Liver (tissue), 9 donors: ENCODE data around the gene NELL1. TPM values are rescaled to one million over a fixed set of nuclear protein-coding genes. Genes with fewer than 3 reads are reported as not detected.

ENCODE experiments used
- DNase-seq: peaks from one replicate; pipeline ENCODE4 v3.0.0-alpha.2; 2017; ENCODE audit warnings: low spot score
- H3K27ac ChIP-seq, 2 donors: one replicate each; pipeline ENCODE4 v1.7.0; 2013; ENCODE audit warnings: inconsistent platforms in 2 of 2, low read length in 2 of 2, control low read depth in 1 of 2, low read depth in 1 of 2, mild to moderate bottlenecking in 1 of 2
- H3K27me3 ChIP-seq, 4 donors: one replicate each; pipeline versions ENCODE4 v1.6.1 to v1.7.0; 2013; ENCODE audit warnings: low read length in 3 of 4, inconsistent platforms in 1 of 4, mild to moderate bottlenecking in 1 of 4, moderate library complexity in 1 of 4; ENCODE audit not compliant: control insufficient read depth in 4 of 4, insufficient read depth in 4 of 4
- H3K36me3 ChIP-seq, 4 donors: one replicate each; pipeline versions ENCODE4 v1.6.1 to v1.7.0; 2013; ENCODE audit warnings: low read length in 3 of 4, mild to moderate bottlenecking in 3 of 4, low read depth in 1 of 4, moderate library complexity in 1 of 4; ENCODE audit not compliant: control insufficient read depth in 4 of 4, insufficient read depth in 3 of 4
- H3K4me1 ChIP-seq, 4 donors: one replicate each; pipeline versions ENCODE4 v1.6.1 to v1.7.0; 2013; ENCODE audit warnings: low read length in 3 of 4, mild to moderate bottlenecking in 3 of 4, moderate library complexity in 1 of 4; ENCODE audit not compliant: control insufficient read depth in 4 of 4, insufficient read depth in 4 of 4
- H3K4me3 ChIP-seq, 3 donors: one replicate each; pipeline versions ENCODE4 v1.6.1 to v1.7.0; 2013; ENCODE audit warnings: low read length in 3 of 3, control low read depth in 1 of 3, low read depth in 1 of 3, mild to moderate bottlenecking in 1 of 3
- H3K9ac ChIP-seq, 2 donors: one replicate each; pipeline ENCODE4 v1.7.0; 2013; ENCODE audit warnings: low read length in 2 of 2, mild to moderate bottlenecking in 2 of 2, moderate library complexity in 2 of 2, control low read depth in 1 of 2, low read depth in 1 of 2
- H3K9me3 ChIP-seq, 4 donors: one replicate each; pipeline versions ENCODE4 v1.6.1 to v1.7.0; 2013; ENCODE audit warnings: low read length in 3 of 4; ENCODE audit not compliant: control insufficient read depth in 4 of 4
- EGR1 ChIP-seq, 2 donors: IDR thresholded peaks; 2 replicates each; pipeline ENCODE4 v1.6.1; 2016 to 2018; ENCODE audit warnings: antibody characterized with exemption in 2 of 2, low read depth in 2 of 2
- FOXA1 ChIP-seq: IDR thresholded peaks from 2 replicates; pipeline ENCODE4 v1.6.1; 2016; ENCODE audit warnings: antibody characterized with exemption
- FOXA2 ChIP-seq: IDR thresholded peaks from 2 replicates; pipeline ENCODE4 v1.6.1; 2016; ENCODE audit warnings: antibody characterized with exemption
- GABPA ChIP-seq, 2 donors: IDR thresholded peaks in 1 of 2; conservative IDR thresholded peaks in 1 of 2; 2 replicates each; pipeline ENCODE4 v1.6.1; 2016; ENCODE audit warnings: antibody characterized with exemption in 2 of 2, mild to moderate bottlenecking in 1 of 2, moderate library complexity in 1 of 2
- HNF4G ChIP-seq: IDR thresholded peaks from 2 replicates; pipeline ENCODE4 v1.6.1; 2016; ENCODE audit warnings: antibody characterized with exemption
- JUND ChIP-seq, 2 donors: IDR thresholded peaks; 2 replicates each; pipeline ENCODE4 v1.6.1; 2016; ENCODE audit warnings: antibody characterized with exemption in 2 of 2
- NR2F2 ChIP-seq: IDR thresholded peaks from 2 replicates; pipeline ENCODE4 v1.6.1; 2016; ENCODE audit warnings: antibody characterized with exemption
- RAD21 ChIP-seq, 2 donors: IDR thresholded peaks; 2 replicates each; pipeline ENCODE4 v1.6.1; 2016; ENCODE audit warnings: antibody characterized with exemption in 2 of 2, mild to moderate bottlenecking in 2 of 2
- RXRA ChIP-seq, 2 donors: IDR thresholded peaks; 2 replicates each; pipeline ENCODE4 v1.6.1; 2017 to 2018; ENCODE audit warnings: antibody characterized with exemption in 2 of 2, mild to moderate bottlenecking in 1 of 2
- TAF1 ChIP-seq: conservative IDR thresholded peaks from 2 replicates; pipeline ENCODE4 v1.6.1; 2016; ENCODE audit warnings: antibody characterized with exemption, mild to moderate bottlenecking
- YY1 ChIP-seq: IDR thresholded peaks from 2 replicates; pipeline ENCODE4 v1.6.1; 2016; ENCODE audit warnings: antibody characterized with exemption, mild to moderate bottlenecking
- WGBS: extraction: QIAGEN DNeasy Blood & Tissue Kit; methylation state at CpG from one replicate; pipeline ENCODE4 v1.1.7; 2013; 5-methylcytosine and 5-hydroxymethylcytosine counted together
- polyA plus RNA-seq, 2 donors: library from polyadenylated mRNA; stranded (reverse) in 1 of 2; unstranded in 1 of 2; fragments of 200-250 nt in 1 of 2; fragments of >200 nt in 1 of 2; fragmentation: Nextera tagmentation in 1 of 2; extraction: Ambion mirVana in 1 of 2; gene quantifications; one replicate each; pipeline versions ENCODE4 v1.2.1 to v1.2.3, GENCODE V29; 2013 to 2015
- total RNA-seq, 2 donors: library from RNA; depleted of rRNA; stranded (reverse); fragments of >200 nt; gene quantifications; one replicate each; pipeline ENCODE4 v1.2.3, GENCODE V29; 2014
- TF ChIP-seq, protein P1 (sequence below): IDR thresholded peaks from 2 replicates; pipeline ENCODE4 v1.6.1; 2016; ENCODE audit warnings: antibody characterized with exemption
- TF ChIP-seq, protein P2 (sequence below): IDR thresholded peaks from 2 replicates; pipeline ENCODE4 v1.6.1; 2016; ENCODE audit warnings: antibody characterized with exemption
- TF ChIP-seq, protein P3 (sequence below): IDR thresholded peaks from 2 replicates; pipeline ENCODE4 v1.6.1; 2016; ENCODE audit warnings: antibody characterized with exemption, mild to moderate bottlenecking
- TF ChIP-seq, protein P4 (sequence below): IDR thresholded peaks from 2 replicates; pipeline ENCODE4 v1.6.1; 2016; ENCODE audit warnings: antibody characterized with exemption
- TF ChIP-seq, protein P5 (sequence below): fragments of 150-350 bp; IDR thresholded peaks from 2 replicates; pipeline ENCODE4 v1.5.1; 2017; ENCODE audit warnings: improper control_type of control experiment, low read depth, low read length; ENCODE audit not compliant: missing input control
- donor health status: healthy.
- donor health status: healthy.
- donor health status: healthy.
- donor health status: healthy.
- donor health status: healthy.

The NELL1 gene
- total and polyA plus RNA-seq, 4 donors = not detected

DNA sequence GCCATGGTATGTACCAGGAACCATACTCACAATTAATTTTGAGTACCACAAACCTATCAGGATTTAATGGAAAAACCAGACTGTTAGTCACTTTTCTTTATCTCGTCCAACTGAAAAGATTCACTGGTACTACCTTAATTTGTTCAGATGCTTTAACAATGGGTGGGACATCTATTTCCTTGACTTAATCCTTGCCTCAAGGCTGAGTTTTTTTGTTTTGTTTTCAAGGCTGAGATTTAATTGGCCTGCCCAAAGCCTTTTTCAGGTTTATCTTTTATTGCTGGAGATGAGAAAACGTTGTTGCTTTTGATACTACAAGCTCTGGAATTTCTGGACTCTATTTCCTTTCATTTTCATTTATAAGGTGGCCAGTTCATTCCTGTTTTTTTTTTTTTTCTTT lies 50.4 kb downstream of the NELL1 start:
- no peaks in the 10 kb centered on the region for H3K9me3 ChIP-seq
- H3K4me3 ChIP-seq = no peak overlapping the region
- no peak for DNase-seq
- H3K4me1 ChIP-seq = no peaks in the 10 kb centered on the region
- H3K27me3 ChIP-seq = peaks cover 0 to 2% (median 0%) of the 10 kb centered on the region in 4 donors
- TF ChIP-seq JUND (IDR thresholded peaks at IDR 0.05) = no peak
- no peak for TF ChIP-seq EGR1 (IDR thresholded peaks at IDR 0.05; ENCODE audit: low read depth in 2 of 2)
- TF ChIP-seq, protein P1, sequence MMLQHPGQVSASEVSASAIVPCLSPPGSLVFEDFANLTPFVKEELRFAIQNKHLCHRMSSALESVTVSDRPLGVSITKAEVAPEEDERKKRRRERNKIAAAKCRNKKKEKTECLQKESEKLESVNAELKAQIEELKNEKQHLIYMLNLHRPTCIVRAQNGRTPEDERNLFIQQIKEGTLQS = no peak
- TF ChIP-seq, protein P2, sequence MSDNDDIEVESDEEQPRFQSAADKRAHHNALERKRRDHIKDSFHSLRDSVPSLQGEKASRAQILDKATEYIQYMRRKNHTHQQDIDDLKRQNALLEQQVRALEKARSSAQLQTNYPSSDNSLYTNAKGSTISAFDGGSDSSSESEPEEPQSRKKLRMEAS = no peak
- TF ChIP-seq, protein P3, sequence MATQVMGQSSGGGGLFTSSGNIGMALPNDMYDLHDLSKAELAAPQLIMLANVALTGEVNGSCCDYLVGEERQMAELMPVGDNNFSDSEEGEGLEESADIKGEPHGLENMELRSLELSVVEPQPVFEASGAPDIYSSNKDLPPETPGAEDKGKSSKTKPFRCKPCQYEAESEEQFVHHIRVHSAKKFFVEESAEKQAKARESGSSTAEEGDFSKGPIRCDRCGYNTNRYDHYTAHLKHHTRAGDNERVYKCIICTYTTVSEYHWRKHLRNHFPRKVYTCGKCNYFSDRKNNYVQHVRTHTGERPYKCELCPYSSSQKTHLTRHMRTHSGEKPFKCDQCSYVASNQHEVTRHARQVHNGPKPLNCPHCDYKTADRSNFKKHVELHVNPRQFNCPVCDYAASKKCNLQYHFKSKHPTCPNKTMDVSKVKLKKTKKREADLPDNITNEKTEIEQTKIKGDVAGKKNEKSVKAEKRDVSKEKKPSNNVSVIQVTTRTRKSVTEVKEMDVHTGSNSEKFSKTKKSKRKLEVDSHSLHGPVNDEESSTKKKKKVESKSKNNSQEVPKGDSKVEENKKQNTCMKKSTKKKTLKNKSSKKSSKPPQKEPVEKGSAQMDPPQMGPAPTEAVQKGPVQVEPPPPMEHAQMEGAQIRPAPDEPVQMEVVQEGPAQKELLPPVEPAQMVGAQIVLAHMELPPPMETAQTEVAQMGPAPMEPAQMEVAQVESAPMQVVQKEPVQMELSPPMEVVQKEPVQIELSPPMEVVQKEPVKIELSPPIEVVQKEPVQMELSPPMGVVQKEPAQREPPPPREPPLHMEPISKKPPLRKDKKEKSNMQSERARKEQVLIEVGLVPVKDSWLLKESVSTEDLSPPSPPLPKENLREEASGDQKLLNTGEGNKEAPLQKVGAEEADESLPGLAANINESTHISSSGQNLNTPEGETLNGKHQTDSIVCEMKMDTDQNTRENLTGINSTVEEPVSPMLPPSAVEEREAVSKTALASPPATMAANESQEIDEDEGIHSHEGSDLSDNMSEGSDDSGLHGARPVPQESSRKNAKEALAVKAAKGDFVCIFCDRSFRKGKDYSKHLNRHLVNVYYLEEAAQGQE = no peak
- TF ChIP-seq HNF4G = no peak
- no peak for TF ChIP-seq RXRA (IDR thresholded peaks at IDR 0.05)
- TF ChIP-seq RAD21 (IDR thresholded peaks at IDR 0.05) = no peak
- no peak for TF ChIP-seq NR2F2
- TF ChIP-seq FOXA1 = no peak
- WGBS = 46% methylated on average over 2 of the region's 2 CpGs
- H3K36me3 ChIP-seq = no peaks in the 10 kb centered on the region
- H3K9ac ChIP-seq = no peak overlapping the region
- H3K27ac ChIP-seq = no peak overlapping the region

DNA sequence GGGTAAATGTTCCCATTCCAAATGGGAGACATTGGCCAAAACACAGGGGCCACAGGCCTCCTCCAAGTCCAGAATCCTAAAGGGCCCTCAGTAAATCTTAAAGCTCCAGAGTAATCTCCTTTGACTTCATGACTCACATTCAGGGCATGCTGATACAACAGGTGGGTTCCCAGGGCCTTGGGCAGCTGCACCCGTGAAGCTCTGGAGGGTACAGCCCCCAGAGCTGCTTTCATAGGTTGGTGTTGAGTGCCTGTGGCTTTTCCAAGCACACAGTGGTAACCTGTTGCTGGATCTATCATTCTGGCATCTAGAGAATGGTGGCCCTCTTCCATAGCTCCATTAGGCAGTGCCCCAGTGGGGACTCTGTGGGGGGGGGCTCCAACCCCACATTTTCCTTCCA lies 54.0 kb downstream of the NELL1 start:
- H3K4me3 ChIP-seq = no peak overlapping the region
- WGBS = 54% methylated on average over 1 of the region's 1 CpG
- H3K27ac ChIP-seq = no peak overlapping the region
- DNase-seq = no peak
- no peak for TF ChIP-seq RAD21 (IDR thresholded peaks at IDR 0.05)
- no peak for TF ChIP-seq TAF1
- no peak for TF ChIP-seq RXRA (IDR thresholded peaks at IDR 0.05)
- TF ChIP-seq, protein P1 = no peak
- no peak for TF ChIP-seq FOXA2
- TF ChIP-seq FOXA1 = no peak
- TF ChIP-seq, protein P4, sequence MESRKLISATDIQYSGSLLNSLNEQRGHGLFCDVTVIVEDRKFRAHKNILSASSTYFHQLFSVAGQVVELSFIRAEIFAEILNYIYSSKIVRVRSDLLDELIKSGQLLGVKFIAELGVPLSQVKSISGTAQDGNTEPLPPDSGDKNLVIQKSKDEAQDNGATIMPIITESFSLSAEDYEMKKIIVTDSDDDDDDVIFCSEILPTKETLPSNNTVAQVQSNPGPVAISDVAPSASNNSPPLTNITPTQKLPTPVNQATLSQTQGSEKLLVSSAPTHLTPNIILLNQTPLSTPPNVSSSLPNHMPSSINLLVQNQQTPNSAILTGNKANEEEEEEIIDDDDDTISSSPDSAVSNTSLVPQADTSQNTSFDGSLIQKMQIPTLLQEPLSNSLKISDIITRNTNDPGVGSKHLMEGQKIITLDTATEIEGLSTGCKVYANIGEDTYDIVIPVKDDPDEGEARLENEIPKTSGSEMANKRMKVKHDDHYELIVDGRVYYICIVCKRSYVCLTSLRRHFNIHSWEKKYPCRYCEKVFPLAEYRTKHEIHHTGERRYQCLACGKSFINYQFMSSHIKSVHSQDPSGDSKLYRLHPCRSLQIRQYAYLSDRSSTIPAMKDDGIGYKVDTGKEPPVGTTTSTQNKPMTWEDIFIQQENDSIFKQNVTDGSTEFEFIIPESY = no peak
- TF ChIP-seq HNF4G = no peak
- TF ChIP-seq NR2F2 = no peak
- TF ChIP-seq, protein P5, sequence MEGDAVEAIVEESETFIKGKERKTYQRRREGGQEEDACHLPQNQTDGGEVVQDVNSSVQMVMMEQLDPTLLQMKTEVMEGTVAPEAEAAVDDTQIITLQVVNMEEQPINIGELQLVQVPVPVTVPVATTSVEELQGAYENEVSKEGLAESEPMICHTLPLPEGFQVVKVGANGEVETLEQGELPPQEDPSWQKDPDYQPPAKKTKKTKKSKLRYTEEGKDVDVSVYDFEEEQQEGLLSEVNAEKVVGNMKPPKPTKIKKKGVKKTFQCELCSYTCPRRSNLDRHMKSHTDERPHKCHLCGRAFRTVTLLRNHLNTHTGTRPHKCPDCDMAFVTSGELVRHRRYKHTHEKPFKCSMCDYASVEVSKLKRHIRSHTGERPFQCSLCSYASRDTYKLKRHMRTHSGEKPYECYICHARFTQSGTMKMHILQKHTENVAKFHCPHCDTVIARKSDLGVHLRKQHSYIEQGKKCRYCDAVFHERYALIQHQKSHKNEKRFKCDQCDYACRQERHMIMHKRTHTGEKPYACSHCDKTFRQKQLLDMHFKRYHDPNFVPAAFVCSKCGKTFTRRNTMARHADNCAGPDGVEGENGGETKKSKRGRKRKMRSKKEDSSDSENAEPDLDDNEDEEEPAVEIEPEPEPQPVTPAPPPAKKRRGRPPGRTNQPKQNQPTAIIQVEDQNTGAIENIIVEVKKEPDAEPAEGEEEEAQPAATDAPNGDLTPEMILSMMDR = no peak
- no peak for TF ChIP-seq GABPA (IDR thresholded peaks at IDR 0.05 in 1 of 2, conservative IDR thresholded peaks at IDR 0.05 in 1 of 2)
- no peak for TF ChIP-seq YY1
- no peak for TF ChIP-seq JUND (IDR thresholded peaks at IDR 0.05)
- H3K9me3 ChIP-seq = no peaks in the 10 kb centered on the region
- no peak overlapping the region for H3K9ac ChIP-seq
- H3K4me1 ChIP-seq = no peaks in the 10 kb centered on the region
- no peaks in the 10 kb centered on the region for H3K36me3 ChIP-seq
- no peaks in the 10 kb centered on the region for H3K27me3 ChIP-seq
